NCI-H1092 (cell line): ENCODE data around the gene SLC40A1.
A peak's percentile ranks its signal among the peaks of the same experiment; 100 is the strongest.
"Not testable (repeated sequence)": the region's sequence is repeated elsewhere in the genome, so short reads cannot be mapped to it uniquely, and the experiment has no call there.

ENCODE experiments used
- DNase-seq: peaks from one replicate; lab custom pipeline; 2025; lab: John Stamatoyannopoulos, UW

Gene SLC40A1, protein sequence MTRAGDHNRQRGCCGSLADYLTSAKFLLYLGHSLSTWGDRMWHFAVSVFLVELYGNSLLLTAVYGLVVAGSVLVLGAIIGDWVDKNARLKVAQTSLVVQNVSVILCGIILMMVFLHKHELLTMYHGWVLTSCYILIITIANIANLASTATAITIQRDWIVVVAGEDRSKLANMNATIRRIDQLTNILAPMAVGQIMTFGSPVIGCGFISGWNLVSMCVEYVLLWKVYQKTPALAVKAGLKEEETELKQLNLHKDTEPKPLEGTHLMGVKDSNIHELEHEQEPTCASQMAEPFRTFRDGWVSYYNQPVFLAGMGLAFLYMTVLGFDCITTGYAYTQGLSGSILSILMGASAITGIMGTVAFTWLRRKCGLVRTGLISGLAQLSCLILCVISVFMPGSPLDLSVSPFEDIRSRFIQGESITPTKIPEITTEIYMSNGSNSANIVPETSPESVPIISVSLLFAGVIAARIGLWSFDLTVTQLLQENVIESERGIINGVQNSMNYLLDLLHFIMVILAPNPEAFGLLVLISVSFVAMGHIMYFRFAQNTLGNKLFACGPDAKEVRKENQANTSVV

DNA sequence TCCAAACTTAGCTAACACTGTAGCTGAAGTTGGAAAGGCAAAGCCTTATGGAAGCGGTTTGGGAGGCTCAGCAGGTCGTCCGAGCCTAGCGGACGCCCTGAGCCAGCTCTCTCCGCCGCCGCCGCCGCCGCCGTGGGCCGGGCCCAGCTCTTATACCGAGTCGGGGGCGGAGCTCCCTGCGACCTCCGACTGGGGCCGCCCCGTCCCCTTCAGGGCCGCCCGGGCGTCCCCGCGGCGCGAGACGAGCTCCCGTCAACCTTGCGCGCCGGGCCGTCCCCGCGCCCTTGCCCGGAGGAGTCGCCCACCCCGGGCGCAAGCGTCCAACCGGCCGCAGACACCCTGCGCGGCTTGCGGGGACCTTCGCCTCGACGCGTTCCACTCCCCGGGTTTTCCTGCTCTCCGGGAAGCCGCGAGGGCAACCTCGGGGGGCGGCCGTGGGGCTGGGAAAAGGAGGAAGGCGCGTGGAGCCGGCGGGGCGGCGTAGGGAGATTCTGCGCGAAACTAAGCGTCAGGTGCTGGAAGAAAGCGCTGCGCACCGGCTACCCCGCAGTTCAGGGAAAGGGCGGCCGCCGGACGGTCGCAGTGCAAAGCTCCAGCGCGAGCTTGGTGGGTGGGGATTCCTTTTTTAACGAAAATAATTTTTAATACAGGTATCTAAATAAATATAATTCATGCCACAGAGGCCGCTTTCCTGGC is at the start of gene SLC40A1:
Gene SLC40A1 (minus strand): TSS at position 129 of the 696 bp plus-strand sequence. CDS start 326 bp downstream, outside the sequence.
- DNase-seq = peak; percentile 73

DNA sequence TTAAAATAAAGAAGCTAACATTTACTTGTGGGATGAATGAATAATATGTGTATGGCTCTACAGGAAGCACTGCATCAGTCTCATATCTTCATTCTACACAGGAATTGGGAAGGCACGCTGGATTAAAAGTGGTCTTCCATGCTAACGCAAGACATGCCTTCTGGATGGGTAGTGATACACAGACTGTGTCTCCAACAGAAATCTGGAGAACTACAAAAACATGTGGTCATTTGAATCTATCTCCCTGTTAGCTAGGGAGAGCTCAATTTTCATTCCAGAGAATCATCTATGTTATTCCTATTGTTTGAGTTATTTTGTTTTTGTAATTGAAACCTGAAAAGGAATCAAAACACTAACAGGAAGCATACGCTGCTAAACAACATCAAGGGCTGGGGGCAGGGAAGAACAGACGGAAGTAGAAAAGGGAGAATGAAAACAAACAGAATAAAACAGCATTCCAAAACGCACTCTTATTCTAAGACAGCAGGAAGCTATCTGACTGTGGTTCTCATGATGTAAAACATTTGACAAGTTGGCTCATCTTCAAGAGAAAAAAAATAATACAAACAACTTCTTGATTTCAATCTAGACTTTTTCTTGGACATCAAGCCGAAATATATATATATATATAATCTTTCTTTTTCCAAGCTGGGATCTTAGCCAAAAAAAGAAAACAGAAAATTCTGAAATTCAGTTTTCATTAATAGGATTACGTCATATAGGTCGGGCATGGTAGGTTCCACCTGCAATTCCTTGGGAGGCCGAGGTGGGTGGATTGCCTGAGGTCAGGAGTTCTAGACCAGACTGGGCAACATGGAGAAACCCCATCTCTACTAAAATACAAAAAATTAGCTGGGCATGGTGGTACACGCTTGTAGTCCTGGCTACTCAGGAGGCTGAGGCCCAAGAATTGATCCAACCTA is 49.2 kb upstream of the SLC40A1 start:
- no peak for DNase-seq

- DNase-seq = no peak
Measured at GRCh38 chr2:189628817-189629530, 48.4 kb upstream of the SLC40A1 start.

GRCh38 chr2:189627789-189628188 is 47.2 kb upstream of the SLC40A1 start:
- no peak for DNase-seq

GRCh38 chr2:189625636-189626035 is 45.0 kb upstream of the SLC40A1 start:
- DNase-seq = no peak

- DNase-seq = no peak
Measured at GRCh38 chr2:189624648-189625355, 44.2 kb upstream of the SLC40A1 start.

DNA sequence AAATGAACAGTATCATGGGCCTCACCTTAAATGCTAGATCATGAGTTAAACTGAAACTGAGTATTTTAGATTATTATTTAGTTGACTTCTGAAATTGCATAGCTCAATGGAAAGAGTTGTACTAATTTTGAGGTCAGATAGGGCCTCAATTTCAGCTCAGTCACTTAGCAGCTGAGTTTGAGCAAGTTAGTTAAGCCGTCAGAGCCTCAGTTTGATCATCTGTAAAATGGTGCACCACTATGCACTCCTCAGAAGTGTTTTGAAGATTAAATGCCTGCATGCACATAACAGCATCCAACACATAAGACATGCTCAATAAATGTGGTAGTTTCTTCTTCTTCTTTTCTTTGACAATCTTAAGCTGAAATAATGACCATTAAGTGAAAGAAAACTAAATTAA is 42.5 kb upstream of the SLC40A1 start:
- no peak for DNase-seq

DNA sequence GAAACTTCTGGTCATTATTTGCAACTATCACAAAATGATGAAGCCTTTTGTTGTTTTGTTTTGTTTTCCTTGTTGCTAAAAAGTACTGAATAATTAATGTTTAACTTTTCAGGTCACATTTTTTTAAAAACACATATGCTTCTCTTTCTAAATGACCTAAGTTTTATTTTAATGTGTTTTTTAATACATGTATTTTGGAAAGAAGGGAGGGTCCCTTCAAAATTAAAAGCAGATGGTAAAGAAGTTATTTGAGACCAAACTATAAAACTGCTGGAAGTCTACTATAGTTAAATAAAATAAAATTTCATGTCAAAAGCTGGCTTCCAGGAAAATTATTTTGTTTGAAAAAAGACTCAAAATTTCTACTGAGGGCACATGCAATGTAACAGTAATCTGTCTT is 41.2 kb upstream of the SLC40A1 start:
- DNase-seq = no peak

- no peak for DNase-seq
Measured at GRCh38 chr2:189618197-189618596, 37.6 kb upstream of the SLC40A1 start.

DNA sequence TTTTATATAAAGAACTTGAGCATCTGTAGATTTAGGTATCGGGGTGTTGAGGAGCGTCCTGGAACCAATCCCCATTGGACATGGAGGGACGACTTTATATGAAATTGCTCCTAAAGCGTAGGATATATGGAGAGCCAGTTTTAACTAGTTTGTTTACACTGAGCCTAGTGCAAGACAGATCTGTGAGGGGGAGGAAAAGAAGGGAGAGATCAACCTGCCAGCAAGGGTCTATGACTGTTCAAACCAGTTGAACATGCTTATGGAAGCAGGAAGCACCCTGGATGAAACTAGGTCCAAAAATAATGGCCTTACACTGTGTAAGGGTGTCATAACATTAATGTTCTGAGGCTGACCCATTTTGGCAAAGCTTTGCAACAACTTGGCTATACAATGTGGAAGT is 34.0 kb upstream of the SLC40A1 start:
- DNase-seq = no peak

DNA sequence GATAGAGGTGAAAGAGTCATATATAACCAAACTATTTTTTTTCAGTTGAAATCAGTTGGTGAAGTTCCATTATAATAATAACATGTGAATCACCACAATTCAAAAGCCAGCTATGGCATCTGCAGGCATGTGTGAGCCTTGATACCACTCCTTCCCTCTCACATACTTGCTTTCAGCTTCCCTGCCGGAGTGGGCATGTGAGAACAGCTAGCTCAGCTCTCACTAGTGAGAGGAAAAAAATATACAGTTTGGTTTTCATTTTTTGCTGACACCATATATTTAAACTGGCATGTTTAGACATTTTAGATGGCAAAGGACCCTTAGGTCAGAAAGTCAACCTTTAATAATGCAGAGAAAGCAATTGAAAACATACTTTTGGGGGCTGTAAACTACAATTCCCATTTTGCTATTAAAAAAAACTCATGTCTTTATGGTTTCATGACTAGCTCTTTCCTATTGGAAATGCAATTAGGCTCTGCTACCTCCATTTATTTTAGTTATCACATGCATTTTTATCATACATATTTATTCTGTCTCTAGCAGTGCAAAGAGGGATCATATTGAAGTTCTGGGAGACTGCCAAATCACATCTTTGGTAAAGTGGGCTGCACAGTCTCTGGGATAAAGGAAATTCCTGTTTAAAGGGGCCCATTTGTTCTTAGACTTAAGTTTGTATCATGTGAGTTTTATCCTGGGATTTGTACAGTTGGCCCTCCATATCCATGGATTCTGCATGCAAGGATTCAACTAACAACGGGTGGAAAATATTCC is 33.2 kb upstream of the SLC40A1 start:
- DNase-seq = no peak

- no peak for DNase-seq
Measured at GRCh38 chr2:189613077-189613636, 32.6 kb upstream of the SLC40A1 start.

- no peak for DNase-seq
Measured at GRCh38 chr2:189610700-189611099, 30.1 kb upstream of the SLC40A1 start.

GRCh38 chr2:189609853-189610252 is 29.3 kb upstream of the SLC40A1 start:
- no peak for DNase-seq

DNA sequence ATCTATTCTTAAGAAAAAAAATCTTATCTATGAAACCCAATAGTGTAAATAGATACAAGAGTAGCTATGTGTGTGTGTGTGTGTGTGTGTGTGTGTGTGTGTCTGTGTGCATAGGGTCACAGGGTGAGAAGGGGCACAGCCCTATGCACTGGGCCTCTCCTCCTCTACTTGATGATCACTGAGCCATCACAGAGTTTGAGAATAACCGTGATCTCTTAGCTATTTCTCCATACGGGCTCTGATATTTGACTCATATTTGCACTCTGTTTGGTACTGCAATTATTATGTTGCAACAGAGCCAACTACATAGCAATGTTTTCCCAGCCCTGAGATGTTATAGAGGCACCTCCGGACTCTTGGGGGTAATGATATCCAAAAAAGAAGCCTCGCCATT is 28.8 kb upstream of the SLC40A1 start:
- no peak for DNase-seq

DNA sequence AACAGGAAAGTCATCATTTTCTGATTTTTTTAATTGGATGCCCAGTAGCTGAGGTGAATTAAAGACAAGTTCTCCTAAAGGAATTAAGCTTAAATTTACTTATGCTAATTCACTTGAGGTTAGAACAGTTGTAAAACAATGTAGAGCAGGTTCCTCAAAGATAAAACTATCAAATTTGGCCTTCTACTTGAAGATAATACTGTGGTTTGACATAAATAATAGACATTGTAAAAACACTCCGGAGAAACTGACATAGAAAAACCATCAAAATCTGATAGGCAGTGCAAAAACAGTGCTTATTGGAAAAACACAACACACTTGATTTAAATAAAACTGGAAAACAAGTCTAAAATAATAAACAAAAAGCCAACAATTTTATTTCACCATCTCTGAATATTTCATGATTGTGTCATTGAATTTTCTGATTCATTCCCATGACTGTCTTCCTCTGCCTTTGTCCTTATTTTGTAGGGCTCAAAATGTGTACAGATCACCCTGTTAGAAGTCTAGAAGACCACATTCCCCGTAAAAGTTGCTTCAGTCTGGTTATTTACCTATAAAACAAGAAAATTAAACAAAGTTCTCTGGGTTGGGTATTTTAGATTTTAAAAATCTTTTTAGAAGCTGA is 28.3 kb upstream of the SLC40A1 start:
- DNase-seq = no peak

DNA sequence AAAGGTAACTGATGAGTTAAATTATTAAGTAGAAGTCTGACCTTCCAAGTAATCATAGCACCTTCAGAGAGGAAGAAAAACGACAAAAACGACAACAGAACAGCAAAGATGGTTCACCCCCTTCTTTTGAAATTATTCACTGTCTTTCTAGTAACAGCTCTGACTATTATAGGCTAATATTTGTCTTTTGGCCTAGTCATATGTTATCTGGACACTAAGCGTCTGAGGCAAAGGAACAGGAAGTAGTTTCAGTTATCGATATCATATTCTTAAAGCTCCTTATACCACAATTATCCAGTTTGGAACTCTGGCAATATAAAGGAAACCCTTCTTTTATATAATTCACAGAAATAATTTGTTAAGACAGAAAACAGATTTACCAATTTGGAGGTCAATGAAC is 27.6 kb upstream of the SLC40A1 start:
- DNase-seq = no peak

- no peak for DNase-seq
Measured at GRCh38 chr2:189602233-189602632, 21.6 kb upstream of the SLC40A1 start.

DNA sequence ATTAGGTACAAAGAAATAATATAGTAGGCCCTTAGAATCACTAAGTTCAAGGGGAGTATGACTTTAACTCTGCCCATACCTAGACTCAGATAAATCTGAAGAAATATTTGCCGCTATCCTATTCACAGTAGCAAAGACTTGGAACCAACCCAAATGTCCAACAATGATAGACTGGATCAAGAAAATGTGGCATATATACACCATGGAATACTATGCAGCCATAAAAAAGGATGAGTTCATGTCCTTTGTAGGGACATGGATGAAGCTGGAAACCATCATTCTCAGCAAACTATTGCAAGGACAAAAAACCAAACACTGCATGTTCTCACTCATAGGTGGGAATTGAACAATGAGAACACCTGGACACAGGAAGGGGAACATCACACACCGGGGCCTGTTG is 21.1 kb upstream of the SLC40A1 start:
- not testable (repeated sequence) for DNase-seq
